Putamen (tissue), 1 donor: ENCODE data around the gene TSTD1.
"Not testable (repeated sequence)": the region's sequence is repeated elsewhere in the genome, so short reads cannot be mapped to it uniquely, and the experiment has no call there.

Experiments
- DNase-seq: peaks from one replicate; pipeline ENCODE4 v3.0.0-alpha.2; 2016; ENCODE audit warnings: low spot score

The TSTD1 gene

DNA sequence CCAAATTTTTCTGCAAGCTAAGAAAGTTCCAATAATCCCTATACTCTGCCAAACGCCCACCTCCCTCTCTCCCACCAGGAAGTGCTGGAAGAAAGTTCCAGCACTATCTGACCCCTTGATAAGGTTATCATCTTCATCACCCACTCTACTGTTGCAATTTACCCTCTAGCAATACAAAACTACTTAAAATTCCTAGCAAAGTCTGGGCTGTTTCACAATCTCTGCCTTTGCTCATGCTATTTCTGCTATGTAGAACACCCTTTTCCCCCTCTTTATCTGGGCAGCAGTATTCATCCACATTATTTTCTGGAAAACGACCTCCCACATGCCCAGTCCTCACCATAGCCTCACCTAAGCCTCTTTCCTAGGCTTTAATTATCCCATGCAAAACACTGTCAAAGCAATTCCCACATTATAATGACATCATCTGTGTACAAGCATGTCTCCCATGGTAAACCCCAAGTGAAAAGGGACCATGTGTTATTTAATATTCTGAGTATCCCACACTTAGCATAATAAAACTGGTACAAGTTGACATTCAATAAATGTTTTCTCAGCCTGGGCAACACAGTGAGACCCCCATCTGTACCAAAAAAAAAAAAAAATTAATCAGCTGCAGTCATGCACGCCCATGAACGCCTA lies 29.8 kb downstream of the TSTD1 start:
- DNase-seq, result no peak

DNA sequence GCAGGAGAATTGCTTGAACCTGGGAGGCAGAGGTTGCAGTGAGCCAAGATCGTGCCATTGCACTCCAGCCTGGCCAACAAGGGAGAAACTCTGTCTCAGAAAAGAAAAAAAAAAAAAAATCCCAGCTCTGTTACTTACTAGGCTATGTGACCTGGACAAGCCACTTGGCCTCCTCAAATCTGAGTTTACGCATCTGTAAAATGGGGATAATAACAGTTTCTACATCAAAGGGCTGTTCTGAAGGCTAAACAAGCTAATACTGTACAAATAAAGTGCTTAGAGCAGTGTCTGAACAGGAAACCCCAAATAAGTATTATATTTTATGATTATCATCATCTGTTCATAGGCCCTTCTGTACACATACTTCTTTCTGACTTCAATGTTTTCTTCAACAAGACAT lies 31.4 kb downstream of the TSTD1 start:
- DNase-seq, result no peak

DNA sequence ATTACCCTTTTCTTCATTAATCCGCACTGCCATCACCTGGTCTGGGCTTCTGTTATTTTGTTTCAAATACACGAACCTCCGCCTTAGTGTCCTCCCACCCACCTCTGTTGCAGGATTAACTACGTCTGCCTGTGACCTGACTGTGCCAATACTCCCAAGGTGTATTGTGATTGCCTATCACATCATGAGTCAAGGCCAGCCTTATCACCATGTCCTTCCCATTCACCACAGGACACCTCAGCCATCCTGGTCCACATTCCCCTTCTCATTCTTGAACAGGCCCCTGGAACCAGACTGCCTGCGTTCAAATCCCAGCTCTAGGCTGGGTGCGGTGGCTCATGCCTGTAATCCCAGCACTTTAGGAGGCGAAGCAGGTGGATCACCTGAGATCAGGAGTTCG lies 32.2 kb downstream of the TSTD1 start:
- DNase-seq, result no peak

DNA sequence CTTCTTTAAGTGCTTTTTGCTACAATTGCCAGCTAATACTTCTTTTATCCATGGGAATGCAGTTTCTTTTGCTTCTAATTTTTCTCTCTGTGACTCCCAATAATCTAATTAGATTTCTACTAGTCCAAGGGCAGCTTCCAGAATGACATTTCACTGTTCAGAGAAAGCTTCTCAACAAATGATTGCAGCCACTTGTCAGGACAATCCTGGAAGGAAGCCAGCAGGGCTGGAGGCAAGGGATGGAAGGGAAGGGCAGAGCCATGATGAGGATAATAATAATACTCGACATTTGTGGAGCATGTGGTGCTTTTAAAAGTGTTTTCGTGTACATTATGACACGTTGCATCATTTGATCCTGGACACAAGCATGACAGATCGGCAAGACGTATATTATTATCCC lies 37.2 kb downstream of the TSTD1 start:
- DNase-seq, result no peak

DNA sequence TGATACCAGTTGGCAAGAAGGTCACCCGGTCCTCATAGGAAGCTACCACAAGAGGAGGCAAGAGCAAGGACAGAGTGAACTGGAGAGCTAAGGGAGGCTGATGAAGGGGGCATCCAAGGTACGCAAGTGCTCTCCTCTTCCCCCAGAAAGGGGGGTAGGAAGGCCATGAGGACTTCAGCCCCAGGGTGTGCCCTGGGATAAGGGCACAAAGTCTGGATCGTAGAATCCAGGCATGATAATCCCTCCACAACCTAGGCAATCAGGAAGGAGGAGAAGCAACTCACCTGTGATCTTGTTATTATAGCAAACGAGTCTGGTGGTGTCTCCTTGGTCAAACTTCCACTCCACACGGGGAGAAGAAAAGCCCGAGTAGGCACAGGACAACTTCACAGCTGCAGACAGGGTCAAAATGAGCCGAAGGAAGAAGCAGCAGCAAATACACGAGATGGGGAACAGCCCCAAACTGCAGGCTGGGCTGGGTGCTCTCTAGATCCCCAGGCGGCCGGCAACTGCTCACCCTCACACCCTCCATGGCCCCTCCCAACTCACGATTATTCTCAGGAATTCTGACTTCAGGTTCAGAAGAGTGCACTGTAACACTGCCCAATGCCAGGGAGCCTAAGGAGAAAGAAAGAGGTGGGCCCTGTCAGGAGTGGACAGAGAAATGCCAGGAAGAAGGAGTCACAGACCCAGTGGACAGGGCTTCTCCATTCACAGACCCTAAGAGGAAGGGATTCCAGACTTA lies 37.9 kb downstream of the TSTD1 start:
- no peak for DNase-seq

DNA sequence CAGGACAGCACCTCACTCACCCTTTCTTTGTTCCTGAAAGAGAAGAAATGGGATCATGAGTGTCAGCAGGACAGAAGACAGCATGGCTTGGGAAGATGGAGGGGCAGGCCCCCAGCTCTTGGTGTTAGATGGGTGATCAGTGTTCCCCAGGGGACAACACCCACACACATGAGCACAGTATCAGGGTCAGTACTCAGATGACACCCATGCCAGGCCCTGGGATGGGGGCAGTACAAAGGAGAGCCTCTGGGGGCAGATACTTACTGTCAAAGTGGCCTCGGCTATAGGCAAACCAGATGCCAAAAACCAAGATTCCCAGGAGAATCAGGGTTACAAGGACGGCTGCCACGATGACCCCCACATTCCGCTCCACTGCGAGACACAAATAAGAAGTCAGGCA lies 39.4 kb downstream of the TSTD1 start:
- no peak for DNase-seq

DNA sequence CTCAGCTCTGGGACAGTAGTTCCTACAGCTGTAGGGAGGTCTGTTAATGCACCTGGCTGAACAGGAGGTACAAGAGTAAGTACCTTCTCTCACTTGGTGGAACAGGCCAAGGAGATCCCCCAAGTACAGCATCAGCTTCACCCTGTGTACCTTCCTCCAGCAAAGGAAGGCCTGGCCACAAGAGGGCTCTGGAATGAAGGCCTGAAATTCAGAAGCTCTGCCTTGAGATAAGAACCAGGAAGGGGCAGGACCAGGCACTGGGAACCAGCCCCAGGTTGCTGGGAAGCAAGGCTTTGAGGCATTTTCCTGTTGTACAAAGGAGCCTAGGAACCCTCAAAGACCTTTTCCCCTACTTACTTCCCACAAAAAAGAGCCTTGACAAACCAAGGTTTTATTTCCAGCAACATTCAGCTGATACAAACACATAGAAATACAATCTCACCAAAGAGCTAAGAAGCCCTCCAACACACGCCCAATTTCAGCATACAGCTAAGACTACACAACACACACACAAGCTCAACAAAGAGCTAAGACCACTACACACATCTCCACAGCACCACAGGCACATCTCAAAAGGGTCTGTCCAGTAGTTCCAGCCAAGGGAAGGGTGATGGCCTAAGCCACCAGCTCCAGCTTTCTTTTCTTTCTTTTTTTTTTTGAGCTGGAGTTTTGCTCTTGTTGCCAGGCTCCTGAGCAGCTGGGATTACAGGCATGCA lies 41.3 kb downstream of the TSTD1 start:
- no peak for DNase-seq

DNA sequence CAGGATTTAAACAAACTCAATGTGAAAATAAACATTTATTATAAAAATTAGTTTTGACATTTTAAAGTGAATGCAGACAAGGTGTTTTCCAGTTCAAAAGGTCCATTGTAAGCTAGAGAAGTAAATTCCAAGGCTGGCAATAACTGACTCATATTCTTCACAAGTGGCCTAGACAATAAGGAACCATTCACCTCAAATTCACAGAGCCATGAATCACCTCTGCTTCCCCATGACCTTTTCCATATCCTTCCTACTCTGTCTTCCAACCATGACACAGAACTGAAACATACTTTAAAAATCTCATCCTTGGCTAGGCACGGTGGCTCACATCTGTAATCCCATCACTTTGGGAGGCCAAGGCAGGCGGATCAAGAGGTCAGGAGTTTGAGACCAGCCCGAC lies 42.6 kb downstream of the TSTD1 start:
- DNase-seq, result no peak

DNA sequence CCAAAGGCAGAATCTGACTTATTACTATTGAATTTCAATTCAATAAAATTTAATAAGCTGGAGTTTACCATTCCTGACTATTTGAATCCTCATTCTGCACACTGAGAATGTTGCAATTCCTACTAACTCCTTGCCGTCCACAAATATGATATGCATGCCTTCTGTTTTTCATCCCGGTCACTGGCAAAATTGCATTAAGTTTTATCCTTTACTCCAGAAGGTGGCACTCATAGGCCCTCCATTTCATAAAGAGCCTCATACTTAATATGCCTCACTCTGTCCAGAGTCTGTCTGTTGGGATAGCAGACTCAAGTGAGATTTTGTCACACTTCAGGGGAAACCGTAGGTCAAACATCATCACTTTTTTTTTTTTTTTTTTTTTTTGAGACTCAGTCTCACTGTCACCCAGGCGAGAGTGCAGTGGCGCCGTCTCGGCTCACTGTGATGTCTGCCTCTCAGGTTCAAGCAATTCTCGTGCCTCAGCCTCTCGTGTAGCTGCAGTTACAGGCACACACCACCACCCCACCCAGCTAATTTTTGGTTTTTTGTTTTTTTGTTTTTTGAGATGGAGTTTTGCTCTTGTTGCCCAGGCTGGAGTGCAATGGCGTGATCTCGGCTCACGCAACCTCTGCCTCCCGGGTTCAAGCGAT lies 45.1 kb downstream of the TSTD1 start:
- no peak for DNase-seq

DNA sequence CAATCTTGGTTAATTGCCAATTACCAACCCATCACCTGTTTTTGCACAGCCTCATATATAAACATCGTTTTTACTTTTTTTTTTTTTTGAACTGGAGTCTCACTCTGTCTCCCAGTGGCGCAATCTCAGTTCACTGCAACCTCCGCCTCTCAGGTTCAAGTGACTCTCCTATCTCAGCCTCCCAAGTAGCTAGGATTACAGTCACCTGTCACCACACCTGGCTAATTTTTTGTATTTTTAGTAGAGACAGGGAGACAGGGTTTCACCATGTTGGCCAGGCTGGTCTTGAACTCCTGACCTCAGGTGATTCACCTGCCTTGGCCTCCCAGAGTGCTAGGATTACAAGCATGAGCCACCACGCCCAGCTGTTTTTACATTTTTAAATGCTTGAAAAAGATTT lies 46.7 kb downstream of the TSTD1 start:
- DNase-seq, result not testable (repeated sequence)
